ENCODE data around the gene TNS1.
"Not testable (repeated sequence)": the region's sequence is repeated elsewhere in the genome, so short reads cannot be mapped to it uniquely, and the experiment has no call there.

TNS1 gene

GRCh38 chr2:217795706-217796465 lies 206.9 kb downstream of the TNS1 start:
- no peak for DNase-seq (ENCODE audit: low read depth)

GRCh38 chr2:217795067-217795466 lies 207.7 kb downstream of the TNS1 start:
- no peak for DNase-seq (ENCODE audit: low read depth)

- DNase-seq (ENCODE audit: low read depth) = no peak
Observed at GRCh38 chr2:217794133-217794986, 208.4 kb downstream of the TNS1 start.

- DNase-seq (ENCODE audit: low read depth) = no peak
Observed at GRCh38 chr2:217793566-217794132, 209.1 kb downstream of the TNS1 start.

- peak; percentile 48 for DNase-seq (ENCODE audit: low read depth)
Observed at GRCh38 chr2:217792626-217793527, 209.9 kb downstream of the TNS1 start.

- no peak for DNase-seq (ENCODE audit: low read depth)
Observed at GRCh38 chr2:217791551-217791950, 211.2 kb downstream of the TNS1 start.

- peak; percentile 83 for DNase-seq (ENCODE audit: low read depth)
Observed at GRCh38 chr2:217790681-217791392, 212.0 kb downstream of the TNS1 start.

GRCh38 chr2:217790195-217790594 lies 212.6 kb downstream of the TNS1 start:
- peak; percentile 22 for DNase-seq (ENCODE audit: low read depth)

- DNase-seq (ENCODE audit: low read depth) = no peak
Observed at GRCh38 chr2:217789736-217790181, 213.0 kb downstream of the TNS1 start.

- peak; percentile 55 for DNase-seq (ENCODE audit: low read depth)
Observed at GRCh38 chr2:217789003-217789735, 213.6 kb downstream of the TNS1 start.

GRCh38 chr2:217788669-217789002 lies 214.2 kb downstream of the TNS1 start:
- no peak for DNase-seq (ENCODE audit: low read depth)

- DNase-seq (ENCODE audit: low read depth) = no peak
Observed at GRCh38 chr2:217787160-217787877, 215.5 kb downstream of the TNS1 start.

- DNase-seq (ENCODE audit: low read depth) = not testable (repeated sequence)
Observed at GRCh38 chr2:217786560-217786959, 216.2 kb downstream of the TNS1 start.

- peak; percentile 56 for DNase-seq (ENCODE audit: low read depth)
Observed at GRCh38 chr2:217785544-217786045, 217.2 kb downstream of the TNS1 start.

GRCh38 chr2:217784996-217785543 lies 217.7 kb downstream of the TNS1 start:
- no peak for DNase-seq (ENCODE audit: low read depth)

GRCh38 chr2:217783243-217783642 lies 219.6 kb downstream of the TNS1 start:
- no peak for DNase-seq (ENCODE audit: low read depth)

- no peak for DNase-seq (ENCODE audit: low read depth)
Observed at GRCh38 chr2:217777906-217778305, 224.9 kb downstream of the TNS1 start.

- DNase-seq (ENCODE audit: low read depth) = no peak
Observed at GRCh38 chr2:217776631-217777030, 226.2 kb downstream of the TNS1 start.

GRCh38 chr2:217775920-217776503 lies 226.8 kb downstream of the TNS1 start:
- DNase-seq (ENCODE audit: low read depth) = no peak

Data from iris pigment epithelial cell (primary cell).